Frontal cortex (tissue), 4 donors: Measurements from ENCODE around the gene PLCB1. TPM values are rescaled to one million over a fixed set of nuclear protein-coding genes. Genes with fewer than 3 reads are reported as not detected.
"Not testable (repeated sequence)": the region's sequence is repeated elsewhere in the genome, so short reads cannot be mapped to it uniquely, and the experiment has no call there.

Experiments used
- DNase-seq, 2 donors: peaks; one replicate each; pipeline ENCODE4 v3.0.0; 2012; ENCODE audit warnings: low spot score in 2 of 2
- FAIRE-seq: peaks from 2 replicates; lab custom pipeline; 2012; peaks lifted over from hg19 to GRCh38; lab: Jason Lieb, UNC
- total RNA-seq: library from RNA; depleted of rRNA; stranded (reverse); fragments of >200 nt; gene quantifications from one replicate; pipeline ENCODE4 v1.2.3, GENCODE V29; 2014
- donor health status: control.
- donor health status: control.
- donor health status: control.

The PLCB1 gene
- 48.9 TPM for total RNA-seq

DNA sequence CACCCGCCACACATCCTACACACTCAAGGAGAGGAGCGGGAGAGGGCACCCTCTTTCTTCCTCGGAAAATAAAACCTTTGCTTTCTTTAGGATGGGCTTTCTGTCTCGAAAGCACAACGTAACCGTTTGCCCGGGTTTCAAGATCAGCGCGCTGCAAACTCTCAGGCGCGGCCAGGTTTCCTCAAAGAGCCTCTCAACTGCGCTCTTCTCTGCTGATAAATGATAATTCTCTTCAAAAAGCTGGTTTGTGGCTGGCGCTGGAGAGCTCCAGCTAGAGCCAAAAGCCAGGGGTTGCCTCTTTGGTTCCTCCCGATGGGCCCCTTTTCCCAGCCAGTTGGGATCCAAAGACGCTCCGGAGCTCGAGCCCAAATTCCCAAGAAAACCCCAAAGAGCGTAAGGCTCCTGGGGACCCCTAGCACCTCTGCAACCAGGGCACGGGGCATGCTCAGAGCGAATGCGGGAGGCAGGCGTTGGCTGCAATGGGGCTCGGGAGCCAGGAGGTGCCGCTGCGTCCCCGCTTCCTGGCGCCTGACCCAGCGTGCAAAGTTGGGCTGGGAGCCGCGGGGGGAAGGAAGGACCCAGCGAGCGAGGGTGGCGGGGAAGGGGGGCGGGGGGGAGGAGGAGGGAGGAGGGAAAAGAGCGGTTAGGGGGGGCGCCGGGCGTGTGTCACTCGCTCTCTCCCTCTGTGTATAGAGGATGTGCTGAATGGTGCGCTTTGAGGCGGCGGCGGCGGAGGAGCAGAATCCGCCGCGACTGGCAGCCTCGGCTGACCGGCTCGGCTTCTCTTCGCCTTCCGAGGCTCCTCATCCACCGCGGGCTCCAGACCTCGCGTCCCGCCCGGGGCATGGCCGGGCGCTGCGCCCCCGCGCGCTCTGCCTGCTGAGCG, at the start of gene PLCB1:
TSS of gene PLCB1 (plus strand) at position 669 of the 886 bp plus-strand sequence. CDS start 386 bp downstream, outside the sequence.
- peak; percentile 85 to 87 for DNase-seq
- FAIRE-seq: no peak

DNA sequence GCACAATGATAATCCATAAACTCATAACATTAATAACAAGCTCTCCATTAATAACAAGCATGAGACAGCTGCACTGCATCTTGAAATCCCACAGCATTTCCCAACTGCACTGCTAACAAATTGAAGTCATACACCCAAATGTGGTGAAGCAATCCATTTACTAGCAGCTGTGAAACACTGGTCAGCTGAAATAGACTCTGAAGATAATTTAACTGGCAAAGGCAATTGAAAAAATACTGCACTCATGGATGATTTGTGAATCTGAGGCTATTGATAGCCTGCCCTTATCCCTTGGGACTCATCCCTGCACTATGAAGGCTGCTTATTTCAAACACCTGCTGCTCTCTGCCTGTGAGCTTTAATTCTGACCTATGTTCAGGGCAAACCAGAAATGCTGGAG, 49.1 kb upstream of the PLCB1 start:
- FAIRE-seq: no peak
- no peak for DNase-seq

DNA sequence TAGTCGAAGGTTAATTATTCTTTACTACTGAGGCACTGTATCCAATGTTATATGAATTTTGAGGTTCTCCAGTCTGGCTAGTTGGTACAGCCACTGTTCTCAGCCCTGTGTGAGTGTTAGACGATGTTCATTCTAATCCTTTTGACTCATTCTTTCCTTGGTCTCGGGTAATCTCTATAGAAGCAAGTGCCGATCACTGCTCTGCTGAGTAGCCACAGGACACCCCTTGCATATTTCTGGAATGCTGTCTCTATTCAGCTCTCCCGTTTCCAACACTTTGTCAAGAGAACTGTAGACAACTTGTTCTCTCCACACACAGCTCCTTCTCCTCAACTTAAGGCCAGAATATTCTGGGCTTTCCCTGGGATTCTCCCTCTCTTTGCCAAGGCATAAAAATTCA, 42.4 kb upstream of the PLCB1 start:
- DNase-seq (no peak), FAIRE-seq (no peak)

DNA sequence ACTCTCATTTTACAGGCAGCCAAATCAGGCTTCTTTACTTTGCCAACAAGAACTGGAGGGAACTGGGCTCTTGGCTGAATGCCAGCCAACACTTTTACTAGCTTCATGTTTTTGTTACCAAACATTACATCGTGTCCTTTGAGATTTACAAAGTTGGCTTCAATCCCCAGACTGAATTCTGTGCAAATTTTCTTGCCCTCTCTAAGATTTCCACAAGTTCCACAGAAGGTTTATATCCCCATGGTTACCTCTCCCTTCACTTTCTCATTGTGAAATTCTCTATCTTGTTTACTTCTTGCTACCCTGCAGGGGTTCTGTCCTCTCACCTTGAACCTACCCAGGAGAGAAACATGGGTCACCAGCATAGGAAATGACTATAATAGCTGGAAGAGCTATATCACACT, 37.6 kb upstream of the PLCB1 start:
- no peak for FAIRE-seq

DNA sequence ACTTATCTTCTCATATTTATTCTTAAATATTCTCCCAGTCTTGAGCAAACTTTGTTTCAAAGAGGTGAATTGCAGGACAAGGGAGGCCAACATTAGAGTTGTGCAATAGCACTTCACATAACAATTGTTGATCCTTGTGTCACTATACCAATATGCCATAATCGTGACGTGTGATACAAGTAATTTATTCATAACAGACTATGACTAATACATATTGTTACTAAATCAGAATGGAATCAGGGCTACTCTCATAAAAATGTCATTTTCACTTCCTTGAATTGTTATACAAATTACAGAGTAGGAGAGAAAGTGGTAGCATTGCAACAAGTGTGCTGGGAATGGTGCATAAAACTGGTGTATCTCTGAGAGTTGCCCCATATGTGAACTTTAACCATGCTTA, 37.2 kb upstream of the PLCB1 start:
- FAIRE-seq (no peak), DNase-seq (no peak)

More for the DNA sequence above, 37.6 kb upstream of the PLCB1 start:
- DNase-seq: no peak

DNA sequence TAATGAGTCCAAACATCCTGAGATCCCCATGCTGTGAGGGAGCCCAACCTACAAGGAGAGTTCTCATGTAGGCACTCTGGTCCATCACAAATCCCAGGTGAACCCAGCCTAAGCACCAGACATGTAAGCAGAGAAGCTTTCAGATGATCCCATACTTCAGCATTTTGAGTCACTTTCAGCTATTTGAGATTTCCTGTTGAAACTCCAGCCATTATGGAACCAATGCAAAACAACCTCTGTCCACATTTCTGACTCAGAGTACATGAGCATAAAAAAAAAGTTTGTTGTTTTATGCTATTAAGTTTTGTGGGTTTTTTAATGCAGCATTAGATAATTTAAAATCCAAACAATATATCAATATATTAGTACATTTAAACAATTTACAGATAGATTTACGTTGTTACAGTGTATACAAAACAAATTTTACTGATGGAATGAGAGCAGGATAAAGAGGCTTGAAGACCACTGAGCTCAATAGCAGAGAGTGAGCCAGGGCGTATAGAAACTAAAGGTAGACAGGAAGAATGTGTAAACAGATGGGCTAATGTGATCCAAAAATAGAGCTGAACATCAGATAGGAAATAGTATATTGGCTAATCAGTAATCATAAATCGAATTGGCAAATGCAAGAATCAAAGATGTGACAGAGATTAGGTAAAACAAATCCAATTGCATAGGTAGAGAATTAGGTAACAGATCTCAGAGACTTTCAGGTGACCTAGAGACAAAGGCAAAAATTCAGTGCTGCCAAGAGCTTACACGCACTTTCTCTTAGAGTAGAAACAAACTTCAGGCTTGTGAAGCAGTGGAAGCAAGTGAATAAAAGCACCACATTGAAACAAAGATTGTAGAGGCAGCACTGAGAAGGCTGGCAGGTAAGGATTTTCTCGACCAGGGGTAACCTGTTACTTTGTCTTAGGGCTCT, 36.2 kb upstream of the PLCB1 start:
- no peak for DNase-seq
- no peak for FAIRE-seq

DNA sequence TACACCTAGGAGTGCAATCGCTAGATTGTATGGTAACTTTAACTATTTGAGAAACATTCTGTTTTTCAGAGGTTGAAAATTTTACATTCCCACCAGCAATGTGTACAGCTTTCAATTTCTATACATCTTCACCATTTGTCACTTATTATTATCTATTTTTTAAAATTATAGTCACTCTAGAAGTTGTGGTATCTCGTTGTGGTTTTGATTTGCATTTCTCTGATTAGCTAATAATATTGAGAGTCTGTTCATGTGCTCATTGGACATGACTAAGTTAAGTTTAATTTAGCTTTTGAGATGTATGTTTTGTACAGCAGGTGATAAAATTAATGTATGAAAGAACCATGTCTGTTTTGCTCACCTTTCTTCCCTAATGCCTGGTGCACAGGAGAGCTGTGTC, 34.8 kb upstream of the PLCB1 start:
- FAIRE-seq: no peak
- DNase-seq: no peak

DNA sequence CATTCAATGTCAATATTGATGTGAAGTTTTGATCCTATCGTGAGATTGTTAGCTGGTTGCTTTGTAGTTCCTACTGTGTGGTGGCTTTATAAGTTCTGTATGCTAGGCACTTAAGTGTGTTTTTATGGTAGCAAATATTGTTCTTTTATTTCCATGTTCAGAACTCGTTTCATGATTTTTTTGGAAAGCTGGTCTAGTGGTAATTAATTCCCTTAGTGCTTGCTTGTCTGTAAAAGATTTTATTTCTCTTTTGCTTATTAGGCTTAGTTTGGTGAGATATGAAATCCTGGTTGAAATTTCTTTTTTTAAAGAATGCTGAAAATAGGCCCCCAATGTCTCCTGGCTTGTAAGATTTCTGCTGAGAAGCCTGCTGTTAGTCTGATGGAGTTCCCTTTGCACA, 27.8 kb upstream of the PLCB1 start:
- no peak for FAIRE-seq
- no peak for DNase-seq

DNA sequence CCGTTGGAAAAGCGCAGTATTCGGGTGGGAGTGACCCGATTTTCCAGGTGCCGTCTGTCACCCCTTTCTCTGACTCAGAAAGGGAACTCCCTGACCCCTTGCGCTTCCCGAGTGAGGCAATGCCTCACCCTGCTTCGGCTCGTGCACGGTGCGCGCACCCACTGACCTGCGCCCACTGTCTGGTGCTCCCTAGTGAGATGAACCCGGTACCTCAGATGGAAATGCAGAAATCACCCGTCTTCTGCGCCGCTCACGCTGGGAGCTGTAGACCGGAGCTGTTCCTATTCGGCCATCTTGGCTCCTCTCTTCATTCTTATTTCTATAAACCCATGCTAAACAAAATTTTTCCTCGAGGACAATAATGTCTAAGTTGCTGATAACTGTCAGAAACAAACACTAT, 17.5 kb upstream of the PLCB1 start:
- FAIRE-seq: not testable (repeated sequence)

DNA sequence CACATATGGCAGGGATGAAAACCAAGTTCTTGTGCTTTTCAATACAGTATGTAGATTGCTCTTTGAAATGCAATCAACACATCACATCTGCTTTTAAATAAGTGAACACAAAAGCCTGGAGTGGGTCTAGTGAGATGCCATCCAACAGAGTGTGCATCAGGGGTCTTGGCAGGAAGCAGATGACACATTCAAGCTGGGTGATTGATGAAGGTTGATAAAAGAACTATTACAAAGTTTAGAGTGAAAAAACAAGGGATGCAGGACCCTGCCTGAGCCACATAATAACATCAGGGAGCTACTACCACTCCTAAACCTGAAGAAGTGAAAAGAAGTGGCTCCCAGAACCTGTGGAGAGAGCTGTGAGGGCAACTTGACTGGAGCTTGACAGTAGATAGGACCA, 16.6 kb upstream of the PLCB1 start:
- no peak for FAIRE-seq
- DNase-seq: no peak

More for the DNA sequence above, 17.5 kb upstream of the PLCB1 start:
- not testable (repeated sequence) for DNase-seq

DNA sequence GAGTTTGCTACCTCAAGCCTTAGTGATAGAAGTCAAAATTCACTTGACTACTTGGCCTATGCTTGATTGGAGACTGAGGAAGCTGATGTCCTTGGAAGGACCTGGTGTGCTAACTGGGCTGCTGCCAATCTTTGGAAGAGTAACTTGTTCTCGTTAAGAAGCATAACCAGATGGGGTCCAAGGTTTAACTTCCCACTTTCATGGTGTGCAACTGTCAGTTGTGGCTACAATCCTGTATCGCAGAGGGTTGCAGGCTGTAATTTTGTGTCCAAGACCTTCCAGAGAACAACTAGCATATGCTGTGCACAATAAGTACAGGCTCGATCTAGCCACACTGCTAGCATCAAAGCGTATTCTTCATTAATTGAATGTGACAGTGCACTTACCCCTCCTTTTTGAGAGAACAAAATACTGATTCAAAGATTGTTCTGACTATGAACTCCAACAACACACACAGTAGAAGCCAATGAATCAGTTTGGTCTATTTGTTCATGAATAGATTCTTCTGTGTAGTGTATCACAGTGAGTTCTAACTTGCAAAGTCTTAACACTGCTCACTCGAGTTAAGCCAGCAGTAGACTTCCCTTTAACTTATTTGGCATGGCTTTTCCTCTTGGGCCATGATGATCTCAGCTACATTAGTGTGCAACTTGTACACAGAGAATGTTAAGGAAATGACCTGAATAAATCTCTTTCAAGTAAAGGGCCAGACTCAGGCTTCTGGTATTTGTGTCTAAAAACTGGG, 15.8 kb upstream of the PLCB1 start:
- DNase-seq (no peak), FAIRE-seq (no peak)

DNA sequence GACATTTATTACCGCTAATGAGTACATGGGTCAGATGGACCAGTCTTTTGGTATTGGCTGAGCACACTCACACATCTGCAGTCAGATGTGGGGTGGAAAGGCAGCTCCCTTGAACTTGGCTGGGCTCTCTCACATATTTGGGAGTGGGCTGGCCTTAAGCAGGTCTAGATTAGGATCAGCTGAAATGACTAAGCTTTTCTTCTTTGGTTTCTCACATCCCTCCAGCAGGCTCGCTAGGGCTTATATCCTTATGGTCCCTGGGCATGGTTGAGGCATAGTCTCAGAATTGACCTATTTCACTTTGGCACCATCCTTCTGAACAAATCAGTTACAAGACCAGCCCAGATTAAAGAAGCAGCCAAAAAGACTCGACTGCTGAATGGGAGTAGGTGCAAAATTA, 14.4 kb upstream of the PLCB1 start:
- no peak for DNase-seq
- no peak for FAIRE-seq

DNA sequence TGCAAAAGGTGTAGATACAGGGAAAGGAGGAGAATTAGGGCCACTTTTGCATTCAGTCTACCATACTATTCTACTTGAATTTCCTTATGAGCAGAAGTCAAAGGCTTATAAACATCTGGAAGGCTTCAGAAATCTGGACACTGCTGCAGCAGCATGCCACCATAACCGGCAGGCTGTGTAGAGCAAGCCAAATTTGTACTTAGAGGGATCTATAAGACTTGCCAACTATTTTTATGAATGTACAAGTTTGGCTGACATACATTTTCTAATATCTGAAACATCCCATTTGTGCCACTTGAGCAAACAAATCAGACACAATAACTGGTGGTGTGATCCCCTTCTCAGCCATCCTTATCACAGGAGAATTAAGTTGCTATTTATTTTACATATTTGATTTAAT, 14.0 kb upstream of the PLCB1 start:
- DNase-seq: no peak
- FAIRE-seq: no peak

DNA sequence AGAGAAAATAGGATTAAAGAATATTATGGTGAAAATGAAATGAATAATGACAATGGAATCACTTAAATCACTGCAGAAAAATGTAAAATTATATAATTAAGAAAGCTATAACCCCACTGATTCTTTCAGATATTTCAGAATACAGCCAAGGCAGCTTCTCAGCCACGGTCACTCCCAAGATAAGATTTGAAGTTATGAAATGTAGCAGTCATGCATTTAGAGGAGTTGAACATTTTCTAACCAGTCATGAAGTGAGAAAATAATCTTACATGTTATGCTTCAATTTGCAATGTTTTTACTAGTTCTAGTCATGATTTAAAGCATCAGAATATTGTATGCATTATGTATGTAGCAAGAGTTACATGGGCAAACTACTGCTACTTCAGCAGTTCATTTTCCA, 13.3 kb upstream of the PLCB1 start:
- DNase-seq: no peak
- no peak for FAIRE-seq

DNA sequence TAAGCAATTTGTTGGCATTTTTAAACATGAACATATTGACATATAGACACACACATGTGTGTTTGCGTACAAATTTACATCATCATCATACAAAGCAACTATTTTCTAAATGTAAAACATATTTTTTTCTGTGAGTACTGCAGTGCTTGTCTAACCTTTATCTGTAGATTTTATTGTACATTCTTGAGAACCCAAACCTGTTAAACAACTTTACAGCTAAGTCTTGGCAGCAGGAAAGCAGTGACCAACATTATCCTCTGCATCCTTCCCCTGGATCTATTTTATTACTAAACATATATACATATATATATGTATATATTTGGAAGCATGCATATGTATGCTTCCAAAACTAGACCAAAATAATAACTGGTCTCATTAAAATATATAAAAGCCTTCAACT, 10.4 kb upstream of the PLCB1 start:
- FAIRE-seq: no peak
- no peak for DNase-seq

DNA sequence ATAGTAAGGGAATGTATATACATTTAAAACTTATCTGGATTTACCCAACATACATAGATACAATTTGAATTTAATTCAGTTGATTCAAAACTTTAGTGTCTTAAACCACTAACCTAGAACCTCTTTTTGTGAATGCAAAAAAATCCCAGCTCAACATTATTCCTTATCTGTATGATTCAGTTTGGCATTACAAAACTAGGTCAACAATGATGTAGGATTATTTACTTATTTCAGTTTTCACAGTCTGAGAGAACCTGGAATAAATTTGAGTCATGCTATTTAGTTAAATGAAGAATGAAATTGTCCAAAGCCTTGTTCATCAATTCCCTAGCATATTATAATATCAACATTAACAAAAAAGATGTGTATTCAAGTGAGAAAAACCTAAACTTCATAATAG, 7.4 kb upstream of the PLCB1 start:
- FAIRE-seq: no peak
- DNase-seq: no peak

DNA sequence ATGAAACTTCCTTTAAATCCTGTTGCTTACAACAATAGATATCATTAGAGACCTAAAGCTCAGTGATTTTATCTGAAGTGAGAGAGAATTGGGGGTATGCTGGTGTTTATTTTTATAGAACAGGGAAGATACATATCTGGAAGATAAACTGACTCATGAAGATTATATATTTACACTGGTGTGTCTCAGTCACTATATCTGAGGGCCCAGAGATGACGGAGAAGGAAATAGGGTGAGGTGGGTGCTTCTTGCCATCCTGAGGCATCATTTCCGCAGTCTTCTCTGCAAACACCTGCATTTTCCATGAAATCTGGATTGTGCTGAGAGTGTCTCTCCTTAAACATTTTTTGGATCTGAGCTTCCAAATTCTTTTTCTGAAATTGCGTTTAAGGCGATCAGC, 5.9 kb upstream of the PLCB1 start:
- DNase-seq: no peak
- no peak for FAIRE-seq

DNA sequence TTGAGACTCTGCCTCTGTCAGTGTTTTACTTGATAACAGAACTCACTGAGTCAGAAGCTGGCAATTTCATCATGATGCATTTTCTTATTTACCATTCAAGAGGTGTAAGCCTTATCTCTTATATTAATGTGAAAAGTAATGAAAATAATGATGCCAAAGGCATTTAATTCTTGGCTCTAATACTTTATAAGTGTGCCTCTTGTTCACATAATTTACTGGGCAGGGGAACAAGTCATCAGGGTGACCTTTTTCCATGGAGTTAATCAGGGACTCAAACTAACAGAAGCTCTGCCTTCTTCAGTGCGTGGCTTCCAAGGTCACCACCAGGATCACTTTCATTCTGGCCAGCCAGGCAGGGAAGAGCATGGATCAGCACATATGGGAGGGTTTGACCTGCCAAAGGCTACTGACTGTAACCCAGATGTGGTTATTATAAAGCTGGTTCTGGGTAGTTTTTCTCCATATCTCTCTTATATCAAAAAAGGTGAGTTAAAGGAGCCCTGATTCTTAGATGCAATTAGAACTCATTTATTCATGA, 5.2 kb upstream of the PLCB1 start:
- FAIRE-seq: no peak

DNA sequence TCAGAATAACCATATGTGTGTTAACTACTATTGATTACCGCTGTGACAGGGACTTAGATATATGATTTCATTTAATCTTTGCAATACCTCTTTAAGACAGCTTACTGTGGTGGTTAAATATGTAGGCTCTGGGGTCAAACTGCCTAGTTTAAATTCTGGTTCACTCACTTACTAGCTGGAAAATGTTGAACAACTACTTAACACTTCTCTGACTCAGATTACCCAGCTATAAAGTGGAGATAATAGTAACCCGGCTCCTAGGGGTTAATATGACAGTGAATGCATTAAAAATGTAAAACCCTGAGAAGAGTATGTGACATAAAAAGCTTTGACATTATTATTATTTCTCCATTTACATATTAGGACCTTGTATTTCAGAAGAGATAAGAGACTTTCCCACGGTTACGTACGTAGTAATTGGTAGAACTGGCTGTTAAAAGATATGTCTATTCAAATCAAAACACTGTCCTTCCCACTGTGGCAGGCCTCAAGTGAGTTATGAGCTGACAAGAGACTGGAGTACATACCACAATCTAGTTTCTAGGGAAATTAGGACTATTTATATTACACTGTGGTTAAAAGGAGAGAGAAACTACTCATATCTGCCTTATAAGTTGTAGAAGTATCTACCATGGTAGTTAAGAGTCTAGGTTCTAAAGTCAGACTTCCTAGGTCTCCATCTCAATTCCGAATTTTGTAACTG, 4.4 kb upstream of the PLCB1 start:
- DNase-seq (no peak), FAIRE-seq (no peak)

More for the DNA sequence above, 5.2 kb upstream of the PLCB1 start:
- DNase-seq: no peak
